ENCODE data around the gene UBE3D. TPM values are rescaled to one million over a fixed set of nuclear protein-coding genes. Genes with fewer than 3 reads are reported as not detected.

The UBE3D gene
- total RNA-seq, 1 experiment from 2014 or later = 5.5 TPM

- no peak for TF ChIP-seq CTCF (IDR thresholded peaks at IDR 0.05; ENCODE audit: unreplicated experiment)
- ChIA-PET CTCF (interaction anchor here (0.7 to 9.1 kb wide), 3 partner anchors 80 to 147 kb away, joined by 3 to 231 read pairs (median 3); no protein-coding TSS in a partner anchor), POLR2A (interaction anchor here (0.6 to 6.5 kb wide), 11 partner anchors 20 to 822 kb away, joined by 3 to 82 read pairs (median 4); partner anchors contain the start of genes IBTK, ME1 and TPBG)
- Mint-ChIP-seq H3K4me1 (ENCODE audit: insufficient read depth, unreplicated experiment) (peaks cover 12% of the 10 kb centered on the region), H3K4me3 (ENCODE audit: unreplicated experiment) (peak overlapping the region; percentile 85), H3K9me3 (ENCODE audit: unreplicated experiment) (no peaks in the 10 kb centered on the region), H3K27ac (ENCODE audit: low read depth, unreplicated experiment) (peak overlapping the region; percentile 17), H3K27me3 (ENCODE audit: insufficient read depth, unreplicated experiment) (no peaks in the 10 kb centered on the region), H3K36me3 (ENCODE audit: insufficient read depth, unreplicated experiment) (no peaks in the 10 kb centered on the region)
- intact Hi-C loops (cut with micrococcal nuclease) = loop anchor here (5.0 kb wide), 1 partner anchor 348 kb away; no protein-coding TSS in a partner anchor
- no peak for DNase-seq (ENCODE audit: unreplicated experiment)
- BruUV-seq (replicated peaks) = no TSS peak
Measured at GRCh38 chr6:83069633-83070032, 4.0 kb upstream of the UBE3D start.

GRCh38 chr6:83068616-83069015 is 3.0 kb upstream of the UBE3D start:
- Mint-ChIP-seq H3K27ac (ENCODE audit: low read depth, unreplicated experiment) (peak overlapping the region; percentile 17), H3K36me3 (ENCODE audit: insufficient read depth, unreplicated experiment) (no peaks in the 10 kb centered on the region), H3K4me1 (ENCODE audit: insufficient read depth, unreplicated experiment) (peaks cover 22% of the 10 kb centered on the region), H3K9me3 (ENCODE audit: unreplicated experiment) (no peaks in the 10 kb centered on the region), H3K27me3 (ENCODE audit: insufficient read depth, unreplicated experiment) (no peaks in the 10 kb centered on the region), H3K4me3 (ENCODE audit: unreplicated experiment) (peak overlapping the region; percentile 85)
- POLR2A ChIA-PET = interaction anchor here (0.8 to 6.5 kb wide), 15 partner anchors 24 to 824 kb away, joined by 3 to 82 read pairs (median 7); partner anchors contain the start of genes IBTK, PGM3 and RWDD2A
- CTCF ChIA-PET = interaction anchor here (0.5 to 9.1 kb wide), 14 partner anchors 10 to 688 kb away, joined by 3 to 231 read pairs (median 23); partner anchors contain the start of gene PRSS35
- no TSS peak for BruUV-seq (replicated peaks)
- no peak for DNase-seq (ENCODE audit: unreplicated experiment)
- TF ChIP-seq CTCF (IDR thresholded peaks at IDR 0.05; ENCODE audit: unreplicated experiment) = no peak
- intact Hi-C loops (cut with micrococcal nuclease) = loop anchor here (5.0 kb wide), 1 partner anchor 349 kb away; no protein-coding TSS in a partner anchor

- Mint-ChIP-seq H3K4me3 (ENCODE audit: unreplicated experiment) (peak within 1 kb of the TSS; percentile 85), H3K27ac (ENCODE audit: low read depth, unreplicated experiment) (peak within 1 kb of the TSS; percentile 17), H3K36me3 (ENCODE audit: insufficient read depth, unreplicated experiment) (no peaks in the 10 kb centered on the region), H3K4me1 (ENCODE audit: insufficient read depth, unreplicated experiment) (peaks cover 22% of the 10 kb centered on the region), H3K27me3 (ENCODE audit: insufficient read depth, unreplicated experiment) (no peaks in the 10 kb centered on the region), H3K9me3 (ENCODE audit: unreplicated experiment) (no peaks in the 10 kb centered on the region)
- POLR2A ChIA-PET = interaction anchor here (0.6 to 6.5 kb wide), 35 partner anchors 8 to 1162 kb away, joined by 3 to 82 read pairs (median 4); partner anchors contain the start of genes IBTK, PGM3, PRSS35 and RWDD2A
- intact Hi-C loops (cut with micrococcal nuclease) = loop anchor here (1.0 to 5.0 kb wide), 4 partner anchors 115 to 448 kb away; no protein-coding TSS in a partner anchor
- no TSS peak for BruUV-seq (replicated peaks)
- peak; percentile 94 for TF ChIP-seq CTCF (IDR thresholded peaks at IDR 0.05; ENCODE audit: unreplicated experiment)
- CTCF ChIA-PET = interaction anchor here (0.5 to 9.1 kb wide), 58 partner anchors 8 to 977 kb away, joined by 3 to 231 read pairs (median 10); partner anchors contain the start of genes IBTK, PGM3, PRSS35 and RWDD2A
- peak; percentile 95 for DNase-seq (ENCODE audit: unreplicated experiment)
Measured at GRCh38 chr6:83067448-83068439, 2.1 kb upstream of the UBE3D start, which contains the start of gene DOP1A. Gene DOP1A (plus strand): TSS chr6:83067671. CDS start chr6:83096978, 29,307 bp downstream.
